ENCODE results near the gene ZNF689.
"Not testable (repeated sequence)": the region's sequence is repeated elsewhere in the genome, so short reads cannot be mapped to it uniquely, and the experiment has no call there.

Gene ZNF689

GRCh38 chr16:30633526-30633925 is 23.3 kb upstream of the ZNF689 start:
- no peak for DNase-seq

GRCh38 chr16:30632454-30632853 is 22.3 kb upstream of the ZNF689 start:
- DNase-seq: not testable (repeated sequence)

GRCh38 chr16:30628628-30629540 is 18.7 kb upstream of the ZNF689 start:
- DNase-seq: peak; percentile 65 to 90 (median 66)

- no peak for DNase-seq
Observed at GRCh38 chr16:30626236-30626635, 16.0 kb upstream of the ZNF689 start.

GRCh38 chr16:30623536-30624283 is 13.5 kb upstream of the ZNF689 start:
- no peak for DNase-seq

- no peak for DNase-seq
Observed at GRCh38 chr16:30622455-30623032, 12.4 kb upstream of the ZNF689 start.

GRCh38 chr16:30621765-30622164 is 11.6 kb upstream of the ZNF689 start:
- no peak for DNase-seq

- DNase-seq: peak in 1 of 3 experiments; percentile 5
Observed at GRCh38 chr16:30620169-30620568, 10.0 kb upstream of the ZNF689 start.

- no peak for DNase-seq
Observed at GRCh38 chr16:30619638-30620037, 9.4 kb upstream of the ZNF689 start.

GRCh38 chr16:30619202-30619601 is 9.0 kb upstream of the ZNF689 start:
- DNase-seq: no peak

- DNase-seq: peak in 2 of 3 experiments; percentile 13 to 73
Observed at GRCh38 chr16:30615358-30616091, 5.3 kb upstream of the ZNF689 start.

- peak in 2 of 3 experiments; percentile 80 to 87 for DNase-seq
Observed at GRCh38 chr16:30609002-30609925, 925 bp downstream of the ZNF689 start.

GRCh38 chr16:30606004-30606403 is 4.2 kb downstream of the ZNF689 start:
- DNase-seq: no peak

- DNase-seq: no peak
Observed at GRCh38 chr16:30605158-30605557, 5.0 kb downstream of the ZNF689 start.

GRCh38 chr16:30604316-30604947 is 5.8 kb downstream of the ZNF689 start:
- no peak for DNase-seq

GRCh38 chr16:30603945-30604315 is 6.3 kb downstream of the ZNF689 start:
- no peak for DNase-seq

GRCh38 chr16:30602616-30603277 is 7.4 kb downstream of the ZNF689 start:
- DNase-seq: no peak

- DNase-seq: no peak
Observed at GRCh38 chr16:30601966-30602365, 8.2 kb downstream of the ZNF689 start.

- DNase-seq: no peak
Observed at GRCh38 chr16:30600929-30601328, 9.3 kb downstream of the ZNF689 start.

GRCh38 chr16:30600215-30600614 is 10.0 kb downstream of the ZNF689 start:
- DNase-seq: peak in 2 of 3 experiments; percentile 23 to 59

- DNase-seq: no peak
Observed at GRCh38 chr16:30592871-30593270, 17.3 kb downstream of the ZNF689 start.

Data from NCI-H1417 (cell line).